Stimulated activated naive CD8-positive, alpha-beta T cell treated with anti-CD3 and anti-CD28 coated beads, Interleukin-15, amount 100 ng/mL, for 72 hours (primary cell): ENCODE data around the gene TPI1.
"Not testable (repeated sequence)": the region's sequence is repeated elsewhere in the genome, so short reads cannot be mapped to it uniquely, and the experiment has no call there.

Experiments used
- ATAC-seq: fragments of 150-1000 bp; cut with Tn5 transposase; 2 replicates; pipeline ENCODE4 v1.10.0; 2021; ENCODE audit warnings: mild to moderate bottlenecking, moderate library complexity
- DNase-seq, 2 donors: peaks; one replicate each; pipeline ENCODE4 v3.0.0; 2021 to 2022
- H3K27ac Mint-ChIP-seq, 2 donors: one replicate each; pipeline ENCODE4 v1.8.0; 2022; ENCODE audit warnings: mild to moderate bottlenecking in 2 of 2, mixed read lengths in 2 of 2, moderate library complexity in 2 of 2
- H3K27me3 Mint-ChIP-seq: one replicate; pipeline ENCODE4 v1.8.0; 2022; ENCODE audit warnings: mixed read lengths
- H3K4me1 Mint-ChIP-seq: one replicate; pipeline ENCODE4 v1.8.0; 2022; ENCODE audit warnings: mild to moderate bottlenecking, mixed read lengths
- H3K4me3 Mint-ChIP-seq, 2 donors: one replicate each; pipeline ENCODE4 v1.8.0; 2022; ENCODE audit warnings: mild to moderate bottlenecking in 2 of 2, mixed read lengths in 2 of 2, moderate library complexity in 1 of 2
- H3K9me3 Mint-ChIP-seq, 2 donors: one replicate each; pipeline ENCODE4 v1.8.0; 2022; ENCODE audit warnings: mixed read lengths in 2 of 2

TPI1 gene

DNA sequence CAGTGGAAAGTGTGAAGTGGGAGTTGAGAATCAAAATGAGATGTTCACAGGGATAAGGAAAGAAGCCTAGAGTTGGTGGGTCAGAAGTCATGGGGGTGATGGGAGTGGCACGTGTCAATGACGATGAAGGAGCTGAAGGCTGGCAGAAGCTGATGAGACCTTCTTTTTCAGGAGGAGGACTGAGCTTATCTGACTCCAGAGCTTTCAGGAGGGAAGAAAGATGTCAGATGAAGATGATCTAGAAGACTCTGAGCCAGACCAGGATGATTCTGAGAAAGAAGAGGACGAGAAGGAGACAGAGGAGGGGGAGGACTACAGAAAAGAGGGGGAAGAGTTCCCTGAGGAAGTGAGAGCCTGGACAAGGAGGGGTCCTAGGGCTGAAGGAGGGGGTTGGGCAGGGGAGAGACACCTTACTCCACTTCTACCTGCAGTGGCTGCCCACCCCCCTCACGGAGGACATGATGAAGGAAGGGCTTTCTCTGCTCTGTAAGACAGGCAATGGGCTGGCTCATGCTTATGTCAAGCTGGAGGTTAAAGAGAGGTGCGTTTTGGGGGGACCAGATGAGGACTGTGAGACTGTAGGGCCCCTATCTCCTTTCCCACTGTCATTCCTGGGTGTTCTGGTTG lies 38.2 kb downstream of the TPI1 start:
- DNase-seq, result no peak
- Mint-ChIP-seq H3K4me1 (peaks cover 4% of the 10 kb centered on the region), H3K27ac (no peak overlapping the region), H3K4me3 (no peak overlapping the region), H3K9me3 (no peaks in the 10 kb centered on the region), H3K27me3 (no peaks in the 10 kb centered on the region)
- ATAC-seq, result no peak

DNA sequence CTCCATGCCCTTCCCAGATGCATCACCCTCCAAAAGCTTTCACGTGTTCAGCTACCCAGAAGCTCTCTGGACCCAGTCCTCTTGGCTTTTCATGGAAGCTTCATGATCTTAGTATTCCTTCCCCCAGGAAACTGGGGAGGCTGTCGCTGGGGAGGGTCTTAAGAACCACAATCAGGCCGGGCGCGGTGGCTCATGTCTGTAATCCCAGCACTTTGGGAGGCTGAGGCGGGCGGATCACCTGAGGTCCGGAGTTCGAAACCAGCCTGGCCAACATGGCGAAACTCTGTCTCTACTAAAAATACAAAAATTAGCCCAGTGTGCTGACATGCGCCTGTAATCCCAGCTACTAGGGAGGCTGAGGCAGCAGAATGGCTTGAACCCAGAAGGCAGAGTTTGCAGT lies 40.8 kb downstream of the TPI1 start:
- H3K4me3 Mint-ChIP-seq, H3K9me3 Mint-ChIP-seq, H3K27me3 Mint-ChIP-seq, H3K27ac Mint-ChIP-seq, ATAC-seq, DNase-seq, H3K4me1 Mint-ChIP-seq: not testable (repeated sequence)

DNA sequence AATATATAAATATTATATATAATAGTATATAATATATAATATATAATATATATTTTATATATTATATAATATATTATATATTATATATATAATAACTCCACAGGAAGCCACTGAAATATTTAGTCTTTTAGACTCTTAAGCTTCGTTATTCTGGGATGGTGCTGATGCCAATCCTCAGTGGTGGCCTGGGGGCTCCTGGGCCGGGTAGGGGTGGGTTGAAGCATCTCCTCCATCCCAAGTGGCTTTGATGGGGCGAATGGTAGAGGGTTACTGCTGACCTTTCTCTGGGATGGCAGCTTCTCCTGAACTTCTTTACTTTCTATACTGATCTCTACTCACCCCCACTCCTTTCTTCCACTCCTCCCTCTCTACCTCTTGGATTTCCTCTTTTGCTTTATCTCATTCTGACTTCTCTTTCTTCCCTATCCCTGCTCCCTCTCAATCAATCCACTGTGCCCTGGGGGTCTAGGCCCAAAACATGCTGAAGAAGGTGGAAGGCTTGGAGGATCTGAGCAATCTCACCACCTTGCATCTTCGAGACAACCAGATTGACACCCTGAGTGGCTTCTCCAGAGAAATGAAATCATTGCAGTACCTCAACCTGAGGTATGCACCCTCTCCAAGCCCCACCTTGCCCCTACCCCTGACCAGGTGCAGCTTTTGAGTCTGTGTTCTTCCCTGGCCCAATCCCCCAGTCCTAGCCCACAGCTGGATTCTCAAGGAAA lies 42.3 kb downstream of the TPI1 start:
- DNase-seq, result no peak
- no peaks in the 10 kb centered on the region for H3K9me3 Mint-ChIP-seq
- no peak for ATAC-seq
- H3K27ac Mint-ChIP-seq, result no peak overlapping the region
- H3K4me3 Mint-ChIP-seq, result no peak overlapping the region
- H3K4me1 Mint-ChIP-seq, result peaks cover 17% of the 10 kb centered on the region
- no peaks in the 10 kb centered on the region for H3K27me3 Mint-ChIP-seq

DNA sequence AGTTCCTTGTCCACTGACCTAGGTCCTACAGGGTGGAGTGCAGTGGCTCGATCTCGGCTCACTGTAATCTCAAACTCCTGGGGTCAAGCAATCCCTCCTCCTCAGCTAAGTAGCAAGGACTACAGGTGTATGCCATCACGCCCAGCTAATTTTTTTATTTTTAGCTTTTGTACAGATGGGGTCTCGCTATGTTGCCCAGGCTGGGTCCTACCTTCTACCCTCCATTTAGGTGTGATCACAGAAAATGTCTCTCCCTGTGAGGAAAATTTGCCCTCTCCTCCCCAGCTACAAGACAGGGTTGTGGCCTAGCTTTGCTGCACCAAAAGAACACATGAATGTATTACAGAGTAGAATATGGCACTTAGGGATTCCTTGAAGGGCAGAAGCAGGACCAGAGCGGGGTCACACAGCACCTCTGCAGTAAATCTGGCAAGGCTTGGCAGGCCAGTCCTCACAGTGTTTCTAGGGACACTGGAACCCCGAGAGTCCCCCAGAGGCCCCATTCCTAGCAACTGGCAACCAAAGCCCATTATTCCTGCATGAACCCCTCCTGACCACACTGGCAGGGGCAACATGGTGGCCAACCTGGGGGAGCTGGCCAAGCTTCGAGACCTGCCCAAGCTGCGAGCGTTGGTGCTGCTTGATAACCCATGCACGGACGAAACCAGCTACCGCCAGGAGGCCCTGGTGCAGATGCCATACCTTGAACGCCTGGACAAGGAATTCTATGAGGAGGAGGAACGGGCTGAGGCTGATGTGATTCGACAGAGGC lies 45.0 kb downstream of the TPI1 start:
- ATAC-seq (no peak), DNase-seq (no peak)
- H3K9me3 Mint-ChIP-seq, result no peaks in the 10 kb centered on the region
- no peaks in the 10 kb centered on the region for H3K27me3 Mint-ChIP-seq
- H3K4me1 Mint-ChIP-seq, result peaks cover 42% of the 10 kb centered on the region
- peak overlapping the region in 1 of 2 donors; percentile 57 for H3K27ac Mint-ChIP-seq
- peak overlapping the region; percentile 53 to 84 for H3K4me3 Mint-ChIP-seq

DNA sequence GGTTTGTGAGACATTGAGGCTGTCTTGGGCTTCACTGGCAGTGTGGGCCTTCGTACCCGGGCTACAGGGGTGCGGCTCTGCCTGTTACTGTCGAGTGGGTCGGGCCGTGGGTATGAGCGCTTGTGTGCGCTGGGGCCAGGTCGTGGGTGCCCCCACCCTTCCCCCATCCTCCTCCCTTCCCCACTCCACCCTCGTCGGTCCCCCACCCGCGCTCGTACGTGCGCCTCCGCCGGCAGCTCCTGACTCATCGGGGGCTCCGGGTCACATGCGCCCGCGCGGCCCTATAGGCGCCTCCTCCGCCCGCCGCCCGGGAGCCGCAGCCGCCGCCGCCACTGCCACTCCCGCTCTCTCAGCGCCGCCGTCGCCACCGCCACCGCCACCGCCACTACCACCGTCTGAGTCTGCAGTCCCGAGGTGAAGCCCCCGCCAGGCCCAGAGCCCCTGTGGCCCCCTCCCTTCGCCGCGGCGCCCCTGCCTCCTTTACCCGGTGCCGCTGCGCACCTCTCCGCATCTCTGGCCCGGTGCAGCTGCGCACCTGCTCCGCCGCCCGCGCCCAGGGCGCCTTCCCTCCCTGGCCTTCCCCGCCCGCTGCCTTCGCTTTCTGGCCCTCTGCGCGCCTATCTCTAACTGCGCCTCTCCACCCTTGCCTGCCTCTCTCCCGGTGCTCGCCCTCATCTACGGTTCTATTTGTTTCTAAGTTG lies 47.1 kb downstream of the TPI1 start, which contains the start of gene ENO2:
TSS of gene ENO2 (plus strand) at position 335 of the 701 bp plus-strand sequence. CDS start 1,253 bp downstream, outside the sequence.
- H3K9me3 Mint-ChIP-seq, result no peaks in the 10 kb centered on the region
- peaks cover 47% of the 10 kb centered on the region for H3K4me1 Mint-ChIP-seq
- ATAC-seq (peak; percentile 93), DNase-seq (peak; percentile 76 to 81)
- H3K27me3 Mint-ChIP-seq, result no peaks in the 10 kb centered on the region
- peak within 1 kb of the TSS; percentile 94 to 96 for H3K27ac Mint-ChIP-seq
- peak within 1 kb of the TSS; percentile 94 to 97 for H3K4me3 Mint-ChIP-seq

DNA sequence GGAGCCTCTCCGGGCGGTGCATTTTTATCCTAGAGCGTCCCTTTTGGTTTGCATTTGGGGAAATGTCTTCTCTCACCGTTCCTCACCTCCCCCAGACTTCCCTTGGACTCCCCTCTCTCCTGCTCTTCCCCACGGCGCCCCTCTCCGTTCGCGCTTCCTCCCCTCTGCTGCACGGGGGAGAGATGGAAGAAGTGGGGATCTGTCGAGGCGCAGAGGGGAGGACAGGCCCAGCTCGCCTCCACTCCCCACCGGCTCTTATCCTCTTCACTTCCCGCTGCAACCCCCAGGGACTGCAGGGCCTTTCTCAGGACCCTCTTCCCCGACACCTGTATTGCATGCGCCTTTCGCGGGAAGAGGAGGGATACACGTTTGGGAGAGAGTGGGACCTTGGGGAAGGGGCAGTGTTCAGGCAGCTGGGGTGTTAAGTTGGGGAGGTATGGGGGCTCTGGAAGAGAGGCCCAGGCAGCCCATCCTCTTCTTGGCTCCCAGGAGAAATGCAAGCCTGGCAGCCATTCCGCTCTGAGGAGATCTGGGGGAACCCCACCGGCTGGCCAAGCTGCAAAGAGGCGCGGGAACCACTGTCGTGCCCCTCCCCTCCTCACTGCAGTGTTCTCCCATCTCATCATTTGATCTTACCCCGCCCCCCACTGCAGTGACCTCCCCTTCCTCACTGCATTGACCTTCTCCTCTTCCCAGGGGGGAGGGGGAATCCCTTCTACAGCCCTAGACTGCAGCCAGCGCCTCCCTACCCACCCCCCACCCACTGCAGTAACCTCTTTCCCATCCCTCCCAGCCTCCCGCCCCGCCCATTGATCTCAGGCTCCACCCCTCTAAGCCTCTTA lies 47.8 kb downstream of the TPI1 start:
- no peak for DNase-seq
- H3K27me3 Mint-ChIP-seq, result no peaks in the 10 kb centered on the region
- peak overlapping the region; percentile 94 to 97 for H3K4me3 Mint-ChIP-seq
- H3K4me1 Mint-ChIP-seq, result peaks cover 55% of the 10 kb centered on the region
- H3K9me3 Mint-ChIP-seq, result no peaks in the 10 kb centered on the region
- ATAC-seq, result peak; percentile 10
- H3K27ac Mint-ChIP-seq, result peak overlapping the region; percentile 94 to 96

DNA sequence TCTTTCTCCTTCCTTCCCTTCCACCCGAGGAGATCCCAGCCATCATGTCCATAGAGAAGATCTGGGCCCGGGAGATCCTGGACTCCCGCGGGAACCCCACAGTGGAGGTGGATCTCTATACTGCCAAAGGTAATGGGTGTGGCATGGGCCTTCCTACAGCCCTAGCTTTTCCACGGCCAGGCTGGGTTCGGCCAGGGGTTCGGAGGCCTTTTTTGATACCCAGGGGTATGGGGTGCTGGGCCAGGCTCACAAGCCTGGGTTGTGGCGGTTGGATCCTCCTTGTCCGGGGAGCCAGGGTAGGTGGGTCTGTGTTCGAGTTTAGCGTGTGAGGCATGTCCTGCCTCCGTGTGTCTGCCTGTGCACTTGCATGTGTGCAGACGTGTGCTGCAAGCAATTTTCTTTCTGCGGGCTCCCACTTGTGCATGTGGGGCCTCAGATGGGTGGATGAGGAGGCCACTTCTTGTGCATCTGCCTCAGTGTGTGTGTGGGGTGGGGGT lies 48.5 kb downstream of the TPI1 start:
- peaks cover 55% of the 10 kb centered on the region for H3K4me1 Mint-ChIP-seq
- no peaks in the 10 kb centered on the region for H3K9me3 Mint-ChIP-seq
- H3K27me3 Mint-ChIP-seq, result no peaks in the 10 kb centered on the region
- H3K4me3 Mint-ChIP-seq, result peak overlapping the region; percentile 94 to 97
- DNase-seq, result no peak
- peak overlapping the region in 1 of 2 donors; percentile 61 for H3K27ac Mint-ChIP-seq
- no peak for ATAC-seq

DNA sequence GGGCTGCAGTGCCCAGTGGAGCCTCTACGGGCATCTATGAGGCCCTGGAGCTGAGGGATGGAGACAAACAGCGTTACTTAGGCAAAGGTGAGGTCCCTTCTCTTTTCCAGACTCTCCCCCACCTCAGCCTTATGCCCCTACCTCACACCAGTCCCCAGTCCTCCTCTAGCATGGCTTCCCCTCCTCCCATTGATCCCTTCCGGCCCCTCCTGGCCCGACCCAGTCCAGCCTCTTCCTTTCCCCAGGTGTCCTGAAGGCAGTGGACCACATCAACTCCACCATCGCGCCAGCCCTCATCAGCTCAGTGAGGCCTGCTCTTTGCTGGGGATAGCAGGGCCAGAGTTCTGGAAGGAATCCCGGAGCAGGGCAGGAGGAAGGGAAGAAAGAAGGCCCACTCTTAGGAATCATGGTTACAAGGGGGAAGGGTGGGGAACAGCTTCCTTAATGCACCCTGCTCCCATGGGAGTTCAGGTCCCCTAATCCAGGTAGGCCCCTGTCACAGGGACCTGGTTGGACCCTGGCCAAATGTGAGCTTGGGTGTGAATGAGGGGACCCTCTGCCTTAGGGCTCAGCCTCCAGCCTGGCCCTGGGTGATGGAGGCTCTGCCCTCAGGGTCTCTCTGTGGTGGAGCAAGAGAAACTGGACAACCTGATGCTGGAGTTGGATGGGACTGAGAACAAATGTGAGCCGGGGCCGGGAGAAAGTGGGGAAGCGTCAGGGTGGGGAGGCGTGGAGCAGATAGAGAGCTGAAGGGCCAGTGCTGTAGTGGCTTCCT lies 49.3 kb downstream of the TPI1 start:
- no peak for ATAC-seq
- Mint-ChIP-seq H3K27ac (peak overlapping the region; percentile 21 to 43), H3K4me1 (peaks cover 58% of the 10 kb centered on the region), H3K9me3 (no peaks in the 10 kb centered on the region), H3K27me3 (no peaks in the 10 kb centered on the region), H3K4me3 (peak overlapping the region in 1 of 2 donors; percentile 97)
- DNase-seq, result no peak

DNA sequence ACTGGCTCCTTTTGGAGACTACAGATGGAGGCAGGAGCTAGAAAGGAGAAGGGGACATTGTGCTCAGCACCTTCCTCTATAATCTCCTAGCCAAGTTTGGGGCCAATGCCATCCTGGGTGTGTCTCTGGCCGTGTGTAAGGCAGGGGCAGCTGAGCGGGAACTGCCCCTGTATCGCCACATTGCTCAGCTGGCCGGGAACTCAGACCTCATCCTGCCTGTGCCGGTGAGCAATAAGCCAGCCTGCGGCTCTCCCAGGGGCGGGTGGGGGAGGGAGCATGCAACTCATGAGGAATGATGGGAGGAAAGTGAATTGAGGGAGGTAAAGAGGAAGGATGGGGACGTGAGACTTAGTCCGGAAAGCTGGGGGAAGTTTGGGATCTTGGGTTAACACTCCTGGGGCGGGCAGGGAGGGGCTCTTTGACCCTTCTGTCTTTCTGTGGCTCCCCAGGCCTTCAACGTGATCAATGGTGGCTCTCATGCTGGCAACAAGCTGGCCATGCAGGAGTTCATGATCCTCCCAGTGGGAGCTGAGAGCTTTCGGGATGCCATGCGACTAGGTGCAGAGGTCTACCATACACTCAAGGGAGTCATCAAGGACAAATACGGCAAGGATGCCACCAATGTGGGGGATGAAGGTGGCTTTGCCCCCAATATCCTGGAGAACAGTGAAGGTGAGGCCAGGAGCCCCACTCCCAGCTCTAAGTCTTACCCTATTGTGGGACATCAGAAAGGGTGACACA lies 50.3 kb downstream of the TPI1 start:
- H3K9me3 Mint-ChIP-seq, result no peaks in the 10 kb centered on the region
- no peaks in the 10 kb centered on the region for H3K27me3 Mint-ChIP-seq
- H3K27ac Mint-ChIP-seq, result no peak overlapping the region
- H3K4me1 Mint-ChIP-seq, result peaks cover 65% of the 10 kb centered on the region
- no peak for ATAC-seq
- DNase-seq, result no peak
- no peak overlapping the region for H3K4me3 Mint-ChIP-seq

DNA sequence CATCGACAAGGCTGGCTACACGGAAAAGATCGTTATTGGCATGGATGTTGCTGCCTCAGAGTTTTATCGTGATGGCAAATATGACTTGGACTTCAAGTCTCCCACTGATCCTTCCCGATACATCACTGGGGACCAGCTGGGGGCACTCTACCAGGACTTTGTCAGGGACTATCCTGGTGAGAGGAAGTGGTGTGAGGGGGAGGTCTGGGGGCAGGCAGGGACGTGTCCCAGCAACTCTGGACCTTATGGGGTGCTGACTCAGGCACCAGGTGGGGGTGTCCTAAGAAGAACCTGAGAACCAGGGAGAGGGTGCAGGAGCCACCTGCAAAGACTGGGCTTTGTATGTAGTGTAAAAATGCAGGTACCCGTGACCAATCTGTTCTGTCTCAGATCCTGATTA lies 52.3 kb downstream of the TPI1 start:
- DNase-seq (no peak), ATAC-seq (no peak)
- H3K4me3 Mint-ChIP-seq, result no peak overlapping the region
- H3K4me1 Mint-ChIP-seq, result peaks cover 69% of the 10 kb centered on the region
- no peaks in the 10 kb centered on the region for H3K27me3 Mint-ChIP-seq
- no peaks in the 10 kb centered on the region for H3K9me3 Mint-ChIP-seq
- peak overlapping the region; percentile 4 to 89 for H3K27ac Mint-ChIP-seq
